ENCODE results near the gene MYT1. TPM values are rescaled to one million over a fixed set of nuclear protein-coding genes. Genes with fewer than 3 reads are reported as not detected.

MYT1 gene
- total RNA-seq, 2 donors from 2014 or later: 2.4 to 4.5 TPM

DNA sequence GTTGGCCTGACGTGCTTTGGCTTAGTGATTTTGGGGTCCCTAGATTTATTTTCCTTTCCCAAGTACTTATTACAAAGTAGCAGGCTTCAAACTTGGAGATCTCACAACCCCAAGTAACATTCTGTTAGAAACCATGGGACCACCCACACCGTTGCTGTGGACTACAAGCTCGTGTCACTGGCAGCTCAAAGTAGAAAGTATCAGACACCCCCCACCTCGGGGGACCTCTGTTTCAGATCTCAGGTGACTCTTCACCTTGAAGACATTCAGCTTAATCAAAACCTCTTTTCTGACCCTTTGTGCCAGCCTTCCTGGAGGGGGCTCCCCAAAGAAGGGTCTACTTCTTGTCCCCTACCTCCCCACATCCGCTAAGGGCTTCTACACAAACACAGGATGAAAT, 15.7 kb upstream of the MYT1 start:
- Mint-ChIP-seq H3K27ac (no peak overlapping the region), H3K27me3 (ENCODE audit: insufficient read depth) (no peaks in the 10 kb centered on the region), H3K36me3 (ENCODE audit: low read depth) (no peaks in the 10 kb centered on the region), H3K4me3 (no peak overlapping the region), H3K9me3 (peaks cover 20% of the 10 kb centered on the region), H3K4me1 (peaks cover 5% of the 10 kb centered on the region)
- Histone ChIP-seq H3K27me3 (ENCODE audit: control insufficient read depth, insufficient read depth, low read length, poor library complexity, severe bottlenecking) (no peaks in the 10 kb centered on the region), H3K9ac (ENCODE audit: extremely low read depth, low read length, poor library complexity, severe bottlenecking) (no peak overlapping the region), H3K27ac (ENCODE audit: low read depth, low read length) (no peak overlapping the region), H3K4me1 (ENCODE audit: control insufficient read depth, insufficient read depth, low read length) (no peaks in the 10 kb centered on the region), H3K36me3 (ENCODE audit: control insufficient read depth, insufficient read depth, low read length) (no peaks in the 10 kb centered on the region), H3K4me3 (ENCODE audit: low read length) (no peak overlapping the region), H3K9me3 (ENCODE audit: control insufficient read depth, low read length) (peaks cover 17% of the 10 kb centered on the region)
- WGBS, 2 experiments (ENCODE audit: insufficient coverage in 1 of 2, insufficient read length in 1 of 2): 83 to 100% methylated on average over 5 of the region's 5 CpGs
- no peak for DNase-seq
- TF ChIP-seq, protein P1, sequence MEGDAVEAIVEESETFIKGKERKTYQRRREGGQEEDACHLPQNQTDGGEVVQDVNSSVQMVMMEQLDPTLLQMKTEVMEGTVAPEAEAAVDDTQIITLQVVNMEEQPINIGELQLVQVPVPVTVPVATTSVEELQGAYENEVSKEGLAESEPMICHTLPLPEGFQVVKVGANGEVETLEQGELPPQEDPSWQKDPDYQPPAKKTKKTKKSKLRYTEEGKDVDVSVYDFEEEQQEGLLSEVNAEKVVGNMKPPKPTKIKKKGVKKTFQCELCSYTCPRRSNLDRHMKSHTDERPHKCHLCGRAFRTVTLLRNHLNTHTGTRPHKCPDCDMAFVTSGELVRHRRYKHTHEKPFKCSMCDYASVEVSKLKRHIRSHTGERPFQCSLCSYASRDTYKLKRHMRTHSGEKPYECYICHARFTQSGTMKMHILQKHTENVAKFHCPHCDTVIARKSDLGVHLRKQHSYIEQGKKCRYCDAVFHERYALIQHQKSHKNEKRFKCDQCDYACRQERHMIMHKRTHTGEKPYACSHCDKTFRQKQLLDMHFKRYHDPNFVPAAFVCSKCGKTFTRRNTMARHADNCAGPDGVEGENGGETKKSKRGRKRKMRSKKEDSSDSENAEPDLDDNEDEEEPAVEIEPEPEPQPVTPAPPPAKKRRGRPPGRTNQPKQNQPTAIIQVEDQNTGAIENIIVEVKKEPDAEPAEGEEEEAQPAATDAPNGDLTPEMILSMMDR (conservative IDR thresholded peaks at IDR 0.05): no peak

DNA sequence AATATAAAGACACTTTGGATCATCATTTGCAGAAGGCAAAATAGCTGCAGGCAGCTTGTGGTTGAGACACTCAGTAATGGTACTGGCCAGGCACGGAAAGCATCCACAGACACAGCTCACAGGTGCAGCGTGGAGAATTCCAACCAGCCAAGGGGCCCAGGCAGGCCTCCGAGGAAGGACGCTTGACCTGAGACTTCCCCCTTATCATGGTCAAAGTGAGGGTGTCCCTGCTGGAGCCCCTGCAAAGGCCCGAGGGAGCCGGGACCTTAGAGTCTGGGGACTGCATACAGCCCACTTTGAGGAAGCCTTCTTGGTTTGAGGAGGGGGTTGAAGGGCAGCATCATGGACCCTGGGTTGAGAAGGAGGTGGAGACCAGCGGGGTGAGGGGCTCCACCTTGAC, 15.1 kb upstream of the MYT1 start:
- Histone ChIP-seq H3K27ac (ENCODE audit: low read depth, low read length) (no peak overlapping the region), H3K4me3 (ENCODE audit: low read length) (no peak overlapping the region), H3K4me1 (ENCODE audit: control insufficient read depth, insufficient read depth, low read length) (no peaks in the 10 kb centered on the region), H3K36me3 (ENCODE audit: control insufficient read depth, insufficient read depth, low read length) (no peaks in the 10 kb centered on the region), H3K9ac (ENCODE audit: extremely low read depth, low read length, poor library complexity, severe bottlenecking) (no peak overlapping the region), H3K27me3 (ENCODE audit: control insufficient read depth, insufficient read depth, low read length, poor library complexity, severe bottlenecking) (no peaks in the 10 kb centered on the region), H3K9me3 (ENCODE audit: control insufficient read depth, low read length) (peaks cover 14% of the 10 kb centered on the region)
- TF ChIP-seq, protein P1 (conservative IDR thresholded peaks at IDR 0.05): no peak
- DNase-seq: no peak
- Mint-ChIP-seq H3K27me3 (ENCODE audit: insufficient read depth) (no peaks in the 10 kb centered on the region), H3K36me3 (ENCODE audit: low read depth) (no peaks in the 10 kb centered on the region), H3K4me1 (peaks cover 5% of the 10 kb centered on the region), H3K9me3 (peaks cover 17% of the 10 kb centered on the region), H3K4me3 (no peak overlapping the region), H3K27ac (no peak overlapping the region)
- WGBS, 2 experiments (ENCODE audit: insufficient coverage in 1 of 2, insufficient read length in 1 of 2): 90 to 97% methylated on average over 5 to 7 of the region's 7 CpGs

DNA sequence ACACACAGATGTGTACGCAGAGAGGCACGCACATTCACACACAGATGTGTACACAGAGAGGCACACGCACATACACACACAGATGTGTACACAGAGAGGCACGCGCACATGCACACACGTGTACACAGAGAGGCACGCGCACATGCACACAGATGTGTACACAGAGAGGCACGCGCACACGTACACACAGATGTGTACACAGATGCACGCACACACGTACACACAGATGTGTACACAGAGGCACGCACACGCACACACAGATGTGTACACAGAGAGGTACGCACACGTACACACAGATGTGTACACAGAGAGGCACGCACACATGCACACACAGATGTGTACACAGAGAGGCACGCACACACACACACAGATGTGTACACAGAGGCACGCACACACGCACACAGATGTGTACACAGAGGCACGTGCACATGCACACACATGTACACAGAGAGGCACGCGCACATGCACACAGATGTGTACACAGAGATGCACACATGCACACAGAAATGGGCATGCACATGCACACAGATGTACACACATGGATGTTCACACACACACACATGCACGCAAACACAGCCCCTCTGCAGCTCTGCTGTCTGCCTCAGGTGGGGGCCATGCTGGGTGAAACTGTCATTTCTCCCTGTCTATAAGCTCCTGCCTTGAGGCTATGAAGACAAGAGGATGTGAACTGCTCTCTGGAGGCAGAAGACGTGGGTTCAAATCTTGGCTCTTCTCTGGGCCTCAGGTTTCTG, 14.3 kb upstream of the MYT1 start:
- no peak for DNase-seq

More for the DNA sequence above, 14.3 kb upstream of the MYT1 start:
- Histone ChIP-seq H3K9me3 (ENCODE audit: control insufficient read depth, low read length) (peaks cover 6% of the 10 kb centered on the region), H3K4me1 (ENCODE audit: control insufficient read depth, insufficient read depth, low read length) (no peaks in the 10 kb centered on the region), H3K9ac (ENCODE audit: extremely low read depth, low read length, poor library complexity, severe bottlenecking) (no peak overlapping the region), H3K27me3 (ENCODE audit: control insufficient read depth, insufficient read depth, low read length, poor library complexity, severe bottlenecking) (no peaks in the 10 kb centered on the region), H3K36me3 (ENCODE audit: control insufficient read depth, insufficient read depth, low read length) (no peaks in the 10 kb centered on the region), H3K4me3 (ENCODE audit: low read length) (no peak overlapping the region), H3K27ac (ENCODE audit: low read depth, low read length) (no peak overlapping the region)
- Mint-ChIP-seq H3K27me3 (ENCODE audit: insufficient read depth) (no peaks in the 10 kb centered on the region), H3K27ac (no peak overlapping the region), H3K9me3 (peaks cover 9% of the 10 kb centered on the region), H3K4me1 (peaks cover 5% of the 10 kb centered on the region), H3K36me3 (ENCODE audit: low read depth) (no peaks in the 10 kb centered on the region), H3K4me3 (no peak overlapping the region)
- WGBS, 2 experiments (ENCODE audit: insufficient coverage in 1 of 2, insufficient read length in 1 of 2): 86 to 89% methylated on average over 25 to 26 of the region's 26 CpGs
- TF ChIP-seq, protein P1 (conservative IDR thresholded peaks at IDR 0.05): no peak

Measured in endodermal cell (in vitro differentiated cells).